K562 (cell line): ENCODE measurements around the gene PPP4R1. TPM values are rescaled to one million over a fixed set of nuclear protein-coding genes. Genes with fewer than 3 reads are reported as not detected.

Experiments
- CREM ChIP-seq: IDR thresholded peaks from 2 replicates; pipeline ENCODE4 v1.6.1; 2014; ENCODE audit warnings: antibody characterized with exemption, low read depth
- ETV5 ChIP-seq: sonication (generic); formaldehyde crosslinking; IDR thresholded peaks from 2 replicates; pipeline ENCODE4 v1.4.0; 2020; ENCODE audit warnings: low read depth, mild to moderate bottlenecking, missing genetic modification reagents
- FOXK1 ChIP-seq: sonication (generic); formaldehyde crosslinking; IDR thresholded peaks from 2 replicates; pipeline ENCODE4 v1.8.0; 2022; ENCODE audit warnings: missing genetic modification reagents, mild to moderate bottlenecking, borderline replicate concordance
- HEY1 ChIP-seq: fragments of 250-450 bp; sonication (Bioruptor Pico); IDR thresholded peaks from 2 replicates; pipeline ENCODE4 v1.5.0; 2020; ENCODE audit warnings: mild to moderate bottlenecking, moderate library complexity, borderline replicate concordance
- L3MBTL2 ChIP-seq: fragments of 450-650 bp; IDR thresholded peaks from 2 replicates; pipeline ENCODE4 v1.6.1; 2016; ENCODE audit warnings: mild to moderate bottlenecking, moderate library complexity
- MTA3 ChIP-seq: fragments of 450-650 bp; formaldehyde crosslinking; IDR thresholded peaks from 2 replicates; pipeline ENCODE4 v1.6.1; 2017; ENCODE audit warnings: mild to moderate bottlenecking, borderline replicate concordance
- NCOA4 ChIP-seq: fragments of 450-650 bp; IDR thresholded peaks from 2 replicates; pipeline ENCODE4 v1.6.1; 2018; ENCODE audit warnings: mild to moderate bottlenecking; ENCODE audit not compliant: partially characterized antibody
- PREB ChIP-seq: sonication (generic); formaldehyde crosslinking; IDR thresholded peaks from 2 replicates; pipeline ENCODE4 v1.8.1; 2023; ENCODE audit warnings: mild to moderate bottlenecking, missing genetic modification reagents
- PRMT5 ChIP-seq: sonication (generic); formaldehyde crosslinking; IDR thresholded peaks from 2 replicates; pipeline ENCODE4 v1.5.0; 2020; ENCODE audit warnings: missing genetic modification reagents
- RB1 ChIP-seq: fragments of 450-650 bp; IDR thresholded peaks from 2 replicates; pipeline ENCODE4 v1.6.1; 2017; ENCODE audit warnings: low read depth, mild to moderate bottlenecking
- RREB1 ChIP-seq: fragments of 250-450 bp; sonication (Bioruptor Pico); IDR thresholded peaks from 2 replicates; pipeline ENCODE4 v1.4.0; 2020
- SMAD2 ChIP-seq: fragments of 150-350 bp; IDR thresholded peaks from 2 replicates; pipeline ENCODE4 v1.6.1; 2014; ENCODE audit warnings: low read depth, mild to moderate bottlenecking, low read length
- SMAD4 ChIP-seq: fragments of 250-450 bp; sonication (Bioruptor Pico); conservative IDR thresholded peaks from 2 replicates; pipeline ENCODE4 v1.8.0; 2021; ENCODE audit warnings: inconsistent platforms, mild to moderate bottlenecking, moderate library complexity
- SMARCA4 ChIP-seq: fragments of 450-650 bp; IDR thresholded peaks from 2 replicates; pipeline ENCODE4 v1.6.1; 2016
- SNAPC5 ChIP-seq: fragments of 250-450 bp; sonication (Bioruptor Pico); IDR thresholded peaks from 2 replicates; pipeline ENCODE4 v1.8.0; 2021; ENCODE audit warnings: moderate library complexity, mild to moderate bottlenecking, inconsistent platforms
- THRB ChIP-seq: fragments of 450-650 bp; formaldehyde crosslinking; conservative IDR thresholded peaks from 2 replicates; pipeline ENCODE4 v1.4.0; 2022; ENCODE audit warnings: mild to moderate bottlenecking, missing genetic modification characterization
- YY1 ChIP-seq, 3 experiments: IDR thresholded peaks; 2 replicates each; pipeline ENCODE4 v1.6.1; 2011; ENCODE audit warnings: low read length in 2 of 3, mild to moderate bottlenecking in 2 of 3, moderate library complexity in 2 of 3, borderline replicate concordance in 1 of 3, control low read depth in 1 of 3, low read depth in 1 of 3; ENCODE audit not compliant: insufficient read depth in 3 of 3, insufficient replicate concordance in 2 of 3, control insufficient read depth in 1 of 3, insufficient read length in 1 of 3; ENCODE audit errors: extremely low read depth in 1 of 3
- ZBTB8A ChIP-seq: fragments of 450-650 bp; IDR thresholded peaks from 2 replicates; pipeline ENCODE4 v1.6.1; 2018; ENCODE audit warnings: mild to moderate bottlenecking, moderate library complexity; ENCODE audit not compliant: partially characterized antibody
- ZNF395 ChIP-seq: fragments of 200-800 bp; sonication (Bioruptor generic); IDR thresholded peaks from 2 replicates; pipeline ENCODE4 v1.6.1; 2017; ENCODE audit warnings: missing genetic modification characterization, missing compliant biosample characterization
- polyA plus RNA-seq, 8 experiments: library from polyadenylated mRNA; depleted of rRNA in 4 of 8; stranded (reverse) in 5 of 8; unstranded in 3 of 8; fragments of >200 nt; fragmentation: Nextera tagmentation in 2 of 8; fragmentation: Illumina TruSeq in 1 of 8; extraction: Ambion mirVana in 2 of 8; extraction: Trizol in 1 of 8; gene quantifications; 2 replicates each; pipeline versions ENCODE4 v1.2.1 to v1.2.3, GENCODE V29; 2011 to 2014; ENCODE audit warnings: inconsistent platforms in 1 of 8, missing spikeins in 1 of 8
- total RNA-seq, 7 experiments: library from RNA; depleted of rRNA in 6 of 7; stranded (reverse); fragments of >200 nt in 6 of 7; fragmentation: Illumina TruSeq in 2 of 7; extraction: Trizol in 2 of 7; gene quantifications; 2 replicates each; pipeline versions ENCODE4 v1.2.1 to v1.2.3, GENCODE V29; 2011 to 2021; ENCODE audit warnings: low replicate concordance in 1 of 7

Gene PPP4R1
- total and polyA plus RNA-seq, 9 of the 15 experiments (the other 6 are each of a cell fraction or from before 2014, with no cell fraction given) = 23.5 to 136 (median 84.5) TPM

GRCh38 chr18:9609190-9609589 lies 5.2 kb downstream of the PPP4R1 start (continued):
- 0 out of 2 replicates have a peak, but pooled peaks have one; percentile 60 for TF ChIP-seq PREB
- TF ChIP-seq SNAPC5 (CRISPR knock-in tag) = no peak
- TF ChIP-seq NCOA4 = no peak
- TF ChIP-seq MTA3 = 0 out of 2 replicates have a peak, but pooled peaks have one; percentile 39
- TF ChIP-seq FOXK1 = no peak
- TF ChIP-seq HEY1 (CRISPR knock-in tag) = no peak
- 0 out of 2 replicates have a peak, but pooled peaks have one; percentile 9 for TF ChIP-seq CREM
- no peak for TF ChIP-seq RREB1
- TF ChIP-seq L3MBTL2 = 0 out of 2 replicates have a peak, but pooled peaks have one; percentile 9
- no peak for TF ChIP-seq RB1
- TF ChIP-seq YY1 (IDR thresholded peaks at IDR 0.05; ENCODE audit: borderline replicate concordance in 1 of 3, control insufficient read depth in 1 of 3, extremely low read depth in 1 of 3, insufficient read depth in 3 of 3, insufficient read length in 1 of 3, insufficient replicate concordance in 2 of 3, low read depth in 1 of 3, low read length in 2 of 3) = peak in 1 of 3 experiments; percentile 24
- TF ChIP-seq ZBTB8A = no peak
- peak; percentile 69; the same call in 1 of the 2 replicates for TF ChIP-seq ETV5 (CRISPR knock-in tag)
- no peak for TF ChIP-seq ZNF395
- TF ChIP-seq PRMT5 (CRISPR knock-in tag) = no peak
- TF ChIP-seq SMAD4 = no peak
- TF ChIP-seq SMARCA4 = peak; percentile 30; the same call in 1 of the 2 replicates
- no peak for TF ChIP-seq THRB (CRISPR knock-in tag)
- TF ChIP-seq SMAD2 = no peak
